Left colon (tissue), 2 donors: Measurements from ENCODE around the gene LYSMD1. TPM values are rescaled to one million over a fixed set of nuclear protein-coding genes. Genes with fewer than 3 reads are reported as not detected.
A peak's percentile ranks its signal among the peaks of the same experiment; 100 is the strongest.

Source experiments
- ATAC-seq: fragments of 200-7000 bp; cut with Tn5 transposase; one replicate; pipeline ENCODE4 v1.9.1; 2020; ENCODE audit warnings: mild to moderate bottlenecking, moderate library complexity
- DNase-seq, 2 donors: peaks; one replicate each; pipeline ENCODE4 v3.0.0-alpha.2; 2020
- intact Hi-C, 2 donors: fragments of 100-400 bp; cut with DNase I in 1 of 2; cut with micrococcal nuclease in 1 of 2; formaldehyde crosslinking; loops; one replicate each; pipeline versions ENCODE4 v1.11.2 to v1.14.0; 2022; cut with DNase I, micrococcal nuclease
- total RNA-seq, 2 donors: library from RNA; stranded (reverse); fragmentation: NEBNext Ultra II Directional; extraction: Animal tissue kit (Norgen Biotek cat#: 25700); gene quantifications; one replicate each; pipeline ENCODE4 v1.2.1, GENCODE V29; 2021
- donor health status: DM: no; HTN: no; CAD: no.
- donor health status: DM: yes; HTN: yes; CAD: no.

The LYSMD1 gene
- total RNA-seq, 2 donors from 2014 or later: 6.8 to 9.2 TPM

GRCh38 chr1:151187205-151187604, 21.5 kb upstream of the LYSMD1 start:
- intact Hi-C loops: no loop called here
- DNase-seq (no peak), ATAC-seq (no peak)

- intact Hi-C loops: no loop called here
- ATAC-seq: no peak
- DNase-seq: no peak
Observed at GRCh38 chr1:151184211-151184610, 18.5 kb upstream of the LYSMD1 start.

GRCh38 chr1:151176514-151177045, 10.9 kb upstream of the LYSMD1 start:
- DNase-seq: no peak
- no peak for ATAC-seq
- intact Hi-C loops: no loop called here

- DNase-seq (no peak), ATAC-seq (peak; percentile 55)
- intact Hi-C loops: no loop called here
Observed at GRCh38 chr1:151175863-151176262, 10.2 kb upstream of the LYSMD1 start, which contains the start of gene TMOD4. Gene TMOD4, minus strand, starts transcription at chr1:151175981. Its CDS starts 1,106 bp downstream, at chr1:151174875.

GRCh38 chr1:151175041-151175741, 9.5 kb upstream of the LYSMD1 start:
- intact Hi-C loops: no loop called here
- DNase-seq: no peak
- ATAC-seq: no peak

- DNase-seq: no peak
- ATAC-seq: no peak
- intact Hi-C loops: no loop called here
Observed at GRCh38 chr1:151171190-151171589, 5.5 kb upstream of the LYSMD1 start.

GRCh38 chr1:151167116-151167515, 1.4 kb upstream of the LYSMD1 start:
- ATAC-seq (no peak), DNase-seq (no peak)
- intact Hi-C loops: no loop called here

- peak; percentile 26 for ATAC-seq
- intact Hi-C loops: no loop called here
- DNase-seq: no peak
Observed at GRCh38 chr1:151166505-151166956, 829 bp upstream of the LYSMD1 start.

GRCh38 chr1:151165281-151165737, 393 bp downstream of the LYSMD1 start:
- peak; percentile 46 to 50 for DNase-seq
- intact Hi-C loops: no loop called here
- peak; percentile 35 for ATAC-seq

GRCh38 chr1:151164732-151165280, 896 bp downstream of the LYSMD1 start:
- intact Hi-C loops: no loop called here
- peak; percentile 17 for ATAC-seq

GRCh38 chr1:151159373-151159772, 6.3 kb downstream of the LYSMD1 start:
- intact Hi-C loops: loop anchor here (10.0 kb wide), 2 partner anchors 55 to 135 kb away; no protein-coding TSS in a partner anchor
- no peak for DNase-seq
- no peak for ATAC-seq

More at GRCh38 chr1:151164732-151165280, 896 bp downstream of the LYSMD1 start:
- DNase-seq: no peak

GRCh38 chr1:151158751-151159251, 6.9 kb downstream of the LYSMD1 start:
- DNase-seq (no peak), ATAC-seq (no peak)

GRCh38 chr1:151158326-151158725, 7.4 kb downstream of the LYSMD1 start:
- ATAC-seq (no peak), DNase-seq (no peak)
- intact Hi-C loops: loop anchor here (10.0 kb wide), 2 partner anchors 54 to 134 kb away; no protein-coding TSS in a partner anchor

More at GRCh38 chr1:151158751-151159251, 6.9 kb downstream of the LYSMD1 start:
- intact Hi-C loops: loop anchor here (10.0 kb wide), 2 partner anchors 54 to 134 kb away; no protein-coding TSS in a partner anchor

- peak in 1 of 2 donors; percentile 32 for DNase-seq
- ATAC-seq: peak; percentile 6
- intact Hi-C loops: loop anchor here (2.0 to 10.0 kb wide), 3 partner anchors 52 to 132 kb away; no protein-coding TSS in a partner anchor
Observed at GRCh38 chr1:151157067-151157531, 8.6 kb downstream of the LYSMD1 start.

- peak; percentile 65 to 86 for DNase-seq
- intact Hi-C loops: loop anchor here (2.0 to 10.0 kb wide), 3 partner anchors 52 to 132 kb away; no protein-coding TSS in a partner anchor
- ATAC-seq: peak; percentile 90
Observed at GRCh38 chr1:151156515-151156819, 9.2 kb downstream of the LYSMD1 start, which contains the start of gene TNFAIP8L2. Gene TNFAIP8L2, plus strand, starts transcription at chr1:151156649. Its CDS starts 2,049 bp downstream, at chr1:151158698.

GRCh38 chr1:151147665-151148064, 18.0 kb downstream of the LYSMD1 start:
- intact Hi-C loops: no loop called here
- DNase-seq: no peak
- no peak for ATAC-seq

GRCh38 chr1:151147132-151147503, 18.6 kb downstream of the LYSMD1 start:
- ATAC-seq: no peak
- intact Hi-C loops: no loop called here

GRCh38 chr1:151146412-151147131, 19.1 kb downstream of the LYSMD1 start, which contains the start of gene SEMA6C:
Gene SEMA6C, minus strand, starts transcription at chr1:151146631. Its CDS starts 4,010 bp downstream, at chr1:151142621.
- intact Hi-C loops: no loop called here
- peak; percentile 93 to 95 for DNase-seq
- ATAC-seq: peak; percentile 98

More at GRCh38 chr1:151147132-151147503, 18.6 kb downstream of the LYSMD1 start:
- DNase-seq: no peak

GRCh38 chr1:151146072-151146411, 19.7 kb downstream of the LYSMD1 start:
- intact Hi-C loops: no loop called here
- no peak for DNase-seq
- peak; percentile 12 for ATAC-seq
